Panc1 (cell line): Measurements from ENCODE around the gene PZP. TPM values are rescaled to one million over a fixed set of nuclear protein-coding genes. Genes with fewer than 3 reads are reported as not detected.
"Not testable (repeated sequence)": the region's sequence is repeated elsewhere in the genome, so short reads cannot be mapped to it uniquely, and the experiment has no call there.

ENCODE experiments used
- ATAC-seq: fragments of 200-7000 bp; cut with Tn5 transposase; 2 replicates; pipeline ENCODE4 v1.9.1; 2020; ENCODE audit warnings: mild to moderate bottlenecking, moderate library complexity
- BruUV-seq: library from RNA; stranded (reverse); fragments of 400-500 nt; replicated peaks from 2 replicates; lab custom pipeline; 2021; lab: Mats Ljungman, UMichigan
- CTCF ChIA-PET: fragments of 300-600 bp; sonication (Branson Sonifier 250); formaldehyde crosslinking; loops from one replicate; lab custom pipeline; 2022; ENCODE audit warnings: antibody characterized with exemption; lab: Charles Lee
- POLR2A ChIA-PET: fragments of 300-600 bp; sonication (Branson Sonifier 250); formaldehyde crosslinking; loops from one replicate; lab custom pipeline; 2022; ENCODE audit warnings: antibody characterized with exemption; lab: Charles Lee
- DNase-seq: peaks from one replicate; pipeline ENCODE4 v3.0.0-alpha.2; 2010; ENCODE audit warnings: low read depth, low spot score
- H3K27ac ChIP-seq: 2 replicates; pipeline ENCODE4 v1.5.1; 2011; ENCODE audit warnings: mild to moderate bottlenecking, low read length, inconsistent platforms
- H3K27me3 ChIP-seq: fragments of 200-500 bp; sonication (Bioruptor generic); 2 replicates; pipeline ENCODE4 v1.6.0; 2014; ENCODE audit warnings: low read length, inconsistent platforms; ENCODE audit not compliant: control insufficient read depth, insufficient read depth
- H3K36me3 ChIP-seq: fragments of 200-500 bp; sonication (Bioruptor generic); 2 replicates; pipeline ENCODE4 v1.5.1; 2014; ENCODE audit warnings: inconsistent platforms, mild to moderate bottlenecking, low read length, moderate library complexity; ENCODE audit not compliant: control insufficient read depth, insufficient read depth
- H3K4me1 ChIP-seq: 2 replicates; pipeline ENCODE4 v1.5.1; 2011; ENCODE audit warnings: inconsistent platforms, mild to moderate bottlenecking, low read length, moderate library complexity; ENCODE audit not compliant: control insufficient read depth, insufficient read depth
- H3K4me3 ChIP-seq, 2 experiments: 2 replicates each; pipeline ENCODE4 v1.5.1; 2011 to 2012; ENCODE audit warnings: low read depth in 2 of 2, low read length in 2 of 2, mild to moderate bottlenecking in 2 of 2, inconsistent platforms in 1 of 2, moderate library complexity in 1 of 2
- H3K9me3 ChIP-seq: fragments of 200-500 bp; sonication (Bioruptor generic); 2 replicates; pipeline ENCODE4 v1.5.1; 2014; ENCODE audit warnings: low read depth, mild to moderate bottlenecking, inconsistent platforms, low read length, moderate library complexity; ENCODE audit not compliant: control insufficient read depth, insufficient read depth
- POLR2AphosphoS5 ChIP-seq: IDR thresholded peaks from 2 replicates; pipeline ENCODE4 v1.6.1; 2012; ENCODE audit warnings: mild to moderate bottlenecking, low read depth, low read length, moderate library complexity
- SIN3A ChIP-seq: IDR thresholded peaks from 2 replicates; pipeline ENCODE4 v1.6.1; 2012; ENCODE audit warnings: low read depth, mild to moderate bottlenecking, low read length, moderate library complexity, borderline replicate concordance; ENCODE audit not compliant: insufficient read depth
- TCF7L2 ChIP-seq: IDR thresholded peaks from 2 replicates; pipeline ENCODE4 v1.6.1; 2011; ENCODE audit warnings: mild to moderate bottlenecking, low read depth, low read length, inconsistent platforms
- in situ Hi-C: cut with HindIII; loops from 2 replicates; pipeline ENCODE4 v1.10.0; 2016; ENCODE audit warnings: low sequenced_read_pairs, low pct_unique_long_range_greater_than_20kb
- intact Hi-C: fragments of 100-400 bp; cut with micrococcal nuclease; formaldehyde crosslinking; loops from one replicate; pipeline ENCODE4 v1.10.0; 2022; ENCODE audit not compliant: unreplicated experiment
- total RNA-seq: library from RNA; stranded (reverse); gene quantifications from one replicate; pipeline ENCODE4 v1.2.1, GENCODE V29; 2021; ENCODE audit not compliant: unreplicated experiment
- TF ChIP-seq, protein P1 (sequence below), 2 experiments: IDR thresholded peaks; 2 replicates each; pipeline ENCODE4 v1.6.1; 2011 to 2012; ENCODE audit warnings: low read depth in 2 of 2, control low read depth in 1 of 2, low read length in 1 of 2, mild to moderate bottlenecking in 1 of 2, moderate library complexity in 1 of 2; ENCODE audit not compliant: insufficient read depth in 1 of 2
- TF ChIP-seq, protein P2 (sequence below): fragments of 450-650 bp; IDR thresholded peaks from 2 replicates; pipeline ENCODE4 v1.5.1; 2017; ENCODE audit warnings: mild to moderate bottlenecking

The PZP gene
- total RNA-seq, 1 experiment from 2014 or later = not detected

DNA sequence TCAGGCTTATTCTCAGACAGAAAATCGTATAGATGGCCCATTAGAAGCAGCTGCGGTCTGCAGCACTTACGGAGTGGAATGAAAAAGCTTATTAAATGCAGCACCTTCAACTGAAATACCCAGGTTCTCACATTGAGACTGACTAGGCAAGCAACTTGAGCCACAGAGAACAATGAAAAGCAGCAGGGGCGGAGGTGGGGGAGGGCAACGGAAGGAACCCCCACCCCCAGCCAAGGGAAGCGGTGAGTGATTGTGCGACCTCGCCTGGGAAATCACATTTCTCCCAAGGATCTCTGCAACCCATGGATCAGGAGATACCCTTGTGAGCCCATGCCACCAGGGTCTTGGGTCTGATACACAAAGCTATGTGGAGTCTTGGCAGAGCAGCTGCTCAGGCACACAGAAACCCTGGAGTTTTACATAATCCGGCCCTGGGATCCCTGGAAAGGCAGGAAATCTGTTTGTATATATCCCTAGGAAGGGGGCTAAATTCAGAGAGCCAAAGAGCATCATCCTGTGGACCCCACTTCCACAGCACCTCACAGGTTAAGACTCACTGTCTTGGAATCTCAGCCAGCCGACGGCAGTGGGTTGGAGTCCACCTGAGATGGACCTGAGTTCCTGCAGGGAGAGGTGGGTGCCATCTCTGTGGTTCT lies 38.1 kb downstream of the PZP start:
- TF ChIP-seq POLR2AphosphoS5 (no peak), SIN3A (no peak)
- TF ChIP-seq, protein P1, sequence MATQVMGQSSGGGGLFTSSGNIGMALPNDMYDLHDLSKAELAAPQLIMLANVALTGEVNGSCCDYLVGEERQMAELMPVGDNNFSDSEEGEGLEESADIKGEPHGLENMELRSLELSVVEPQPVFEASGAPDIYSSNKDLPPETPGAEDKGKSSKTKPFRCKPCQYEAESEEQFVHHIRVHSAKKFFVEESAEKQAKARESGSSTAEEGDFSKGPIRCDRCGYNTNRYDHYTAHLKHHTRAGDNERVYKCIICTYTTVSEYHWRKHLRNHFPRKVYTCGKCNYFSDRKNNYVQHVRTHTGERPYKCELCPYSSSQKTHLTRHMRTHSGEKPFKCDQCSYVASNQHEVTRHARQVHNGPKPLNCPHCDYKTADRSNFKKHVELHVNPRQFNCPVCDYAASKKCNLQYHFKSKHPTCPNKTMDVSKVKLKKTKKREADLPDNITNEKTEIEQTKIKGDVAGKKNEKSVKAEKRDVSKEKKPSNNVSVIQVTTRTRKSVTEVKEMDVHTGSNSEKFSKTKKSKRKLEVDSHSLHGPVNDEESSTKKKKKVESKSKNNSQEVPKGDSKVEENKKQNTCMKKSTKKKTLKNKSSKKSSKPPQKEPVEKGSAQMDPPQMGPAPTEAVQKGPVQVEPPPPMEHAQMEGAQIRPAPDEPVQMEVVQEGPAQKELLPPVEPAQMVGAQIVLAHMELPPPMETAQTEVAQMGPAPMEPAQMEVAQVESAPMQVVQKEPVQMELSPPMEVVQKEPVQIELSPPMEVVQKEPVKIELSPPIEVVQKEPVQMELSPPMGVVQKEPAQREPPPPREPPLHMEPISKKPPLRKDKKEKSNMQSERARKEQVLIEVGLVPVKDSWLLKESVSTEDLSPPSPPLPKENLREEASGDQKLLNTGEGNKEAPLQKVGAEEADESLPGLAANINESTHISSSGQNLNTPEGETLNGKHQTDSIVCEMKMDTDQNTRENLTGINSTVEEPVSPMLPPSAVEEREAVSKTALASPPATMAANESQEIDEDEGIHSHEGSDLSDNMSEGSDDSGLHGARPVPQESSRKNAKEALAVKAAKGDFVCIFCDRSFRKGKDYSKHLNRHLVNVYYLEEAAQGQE (IDR thresholded peaks at IDR 0.05; ENCODE audit: insufficient read depth in 1 of 2, low read depth in 2 of 2, low read length in 1 of 2) = no peak
- H3K9me3 ChIP-seq = no peaks in the 10 kb centered on the region
- H3K4me1 ChIP-seq = no peaks in the 10 kb centered on the region
- CTCF ChIA-PET = no interaction called here
- no peaks in the 10 kb centered on the region for H3K36me3 ChIP-seq
- no peaks in the 10 kb centered on the region for H3K27me3 ChIP-seq
- no TSS peak for BruUV-seq
- no peak overlapping the region for H3K4me3 ChIP-seq
- intact Hi-C loops (no loop called here), in situ Hi-C loops (no loop called here)
- ATAC-seq (no peak), DNase-seq (no peak)
- POLR2A ChIA-PET = no interaction called here
- no peak overlapping the region for H3K27ac ChIP-seq

DNA sequence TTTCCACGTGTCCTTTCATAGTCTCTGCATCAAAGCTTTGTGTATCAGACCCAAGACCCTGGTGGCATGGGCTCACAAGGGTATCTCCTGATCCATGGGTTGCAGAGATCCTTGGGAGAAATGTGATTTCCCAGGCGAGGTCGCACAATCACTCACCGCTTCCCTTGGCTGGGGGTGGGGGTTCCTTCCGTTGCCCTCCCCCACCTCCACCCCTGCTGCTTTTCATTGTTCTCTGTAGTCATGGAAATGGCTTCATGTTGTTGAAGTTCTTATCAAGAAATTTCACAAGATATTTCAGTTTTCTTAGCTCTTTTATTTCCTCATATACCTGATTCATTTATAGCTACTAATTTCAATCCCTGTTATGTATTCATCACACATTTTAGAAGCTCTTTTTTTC lies 40.9 kb downstream of the PZP start:
- H3K4me3 ChIP-seq, intact Hi-C loops, DNase-seq, H3K27ac ChIP-seq, H3K9me3 ChIP-seq, H3K36me3 ChIP-seq, H3K4me1 ChIP-seq, H3K27me3 ChIP-seq, BruUV-seq, in situ Hi-C loops, POLR2A ChIA-PET, ATAC-seq, CTCF ChIA-PET: not testable (repeated sequence)

DNA sequence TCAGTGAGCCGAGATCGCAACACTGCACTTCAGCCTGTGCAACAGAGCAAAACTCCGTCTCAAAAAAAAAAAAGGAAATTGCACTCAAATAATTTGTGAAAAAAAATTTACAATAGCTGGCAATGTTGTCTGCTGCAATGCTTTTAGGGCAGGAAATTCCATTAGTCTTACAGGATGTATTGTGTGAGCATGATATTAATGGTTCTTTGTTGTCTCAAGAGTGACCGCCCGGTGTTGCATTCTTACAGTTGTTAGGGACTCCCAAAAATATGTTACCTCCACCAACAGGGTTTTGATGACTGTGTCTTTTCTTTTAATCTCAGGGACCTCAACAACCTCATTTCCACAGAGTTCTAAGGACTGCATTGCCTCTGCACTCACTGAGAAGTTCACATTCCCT lies 44.8 kb downstream of the PZP start:
- in situ Hi-C loops = no loop called here

More for the DNA sequence above, 44.8 kb downstream of the PZP start:
- BruUV-seq = no TSS peak
- DNase-seq = no peak
- ChIA-PET POLR2A (no interaction called here), CTCF (no interaction called here)
- H3K36me3 ChIP-seq = no peaks in the 10 kb centered on the region
- no peaks in the 10 kb centered on the region for H3K9me3 ChIP-seq
- intact Hi-C loops = no loop called here
- no peaks in the 10 kb centered on the region for H3K4me1 ChIP-seq
- H3K27ac ChIP-seq = no peak overlapping the region
- no peak for TF ChIP-seq TCF7L2
- TF ChIP-seq, protein P1 (IDR thresholded peaks at IDR 0.05; ENCODE audit: insufficient read depth in 1 of 2, low read depth in 2 of 2, low read length in 1 of 2) = no peak
- no peak for TF ChIP-seq SIN3A
- TF ChIP-seq, protein P2, sequence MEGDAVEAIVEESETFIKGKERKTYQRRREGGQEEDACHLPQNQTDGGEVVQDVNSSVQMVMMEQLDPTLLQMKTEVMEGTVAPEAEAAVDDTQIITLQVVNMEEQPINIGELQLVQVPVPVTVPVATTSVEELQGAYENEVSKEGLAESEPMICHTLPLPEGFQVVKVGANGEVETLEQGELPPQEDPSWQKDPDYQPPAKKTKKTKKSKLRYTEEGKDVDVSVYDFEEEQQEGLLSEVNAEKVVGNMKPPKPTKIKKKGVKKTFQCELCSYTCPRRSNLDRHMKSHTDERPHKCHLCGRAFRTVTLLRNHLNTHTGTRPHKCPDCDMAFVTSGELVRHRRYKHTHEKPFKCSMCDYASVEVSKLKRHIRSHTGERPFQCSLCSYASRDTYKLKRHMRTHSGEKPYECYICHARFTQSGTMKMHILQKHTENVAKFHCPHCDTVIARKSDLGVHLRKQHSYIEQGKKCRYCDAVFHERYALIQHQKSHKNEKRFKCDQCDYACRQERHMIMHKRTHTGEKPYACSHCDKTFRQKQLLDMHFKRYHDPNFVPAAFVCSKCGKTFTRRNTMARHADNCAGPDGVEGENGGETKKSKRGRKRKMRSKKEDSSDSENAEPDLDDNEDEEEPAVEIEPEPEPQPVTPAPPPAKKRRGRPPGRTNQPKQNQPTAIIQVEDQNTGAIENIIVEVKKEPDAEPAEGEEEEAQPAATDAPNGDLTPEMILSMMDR = no peak
- no peak for TF ChIP-seq POLR2AphosphoS5
- H3K4me3 ChIP-seq = no peak overlapping the region
- ATAC-seq = no peak
- no peaks in the 10 kb centered on the region for H3K27me3 ChIP-seq
